Bronchial epithelial cell (primary cell): Measurements from ENCODE around the gene CFP. TPM values are rescaled to one million over a fixed set of nuclear protein-coding genes. Genes with fewer than 3 reads are reported as not detected.

ENCODE experiments used
- DNase-seq: peaks from one replicate; pipeline ENCODE4 v3.0.0-alpha.2; 2010; ENCODE audit warnings: low read depth
- FAIRE-seq: peaks from 2 replicates; lab custom pipeline; 2011; peaks lifted over from hg19 to GRCh38; lab: Jason Lieb, UNC
- H3K27me3 ChIP-seq: 2 replicates; pipeline ENCODE4 v1.5.1; 2011; ENCODE audit warnings: low read length; ENCODE audit not compliant: control insufficient read depth, insufficient read depth
- H3K36me3 ChIP-seq: 2 replicates; pipeline ENCODE4 v1.5.1; 2011; ENCODE audit warnings: low read length; ENCODE audit not compliant: control insufficient read depth, insufficient read depth
- H3K4me3 ChIP-seq: 2 replicates; pipeline ENCODE4 v1.5.1; 2011; ENCODE audit warnings: mild to moderate bottlenecking, low read depth, low read length, control low read depth
- total RNA-seq: library from RNA; depleted of rRNA; stranded (reverse); fragments of >200 nt; gene quantifications from 2 replicates; pipeline ENCODE4 v1.2.1, GENCODE V29; 2014
- TF ChIP-seq, protein P1 (sequence below): IDR thresholded peaks from 2 replicates; pipeline ENCODE4 v1.5.1; 2011; ENCODE audit warnings: mild to moderate bottlenecking, moderate library complexity, low read length, control low read depth, inconsistent platforms; ENCODE audit not compliant: insufficient read depth, severe bottlenecking

Gene CFP
- total RNA-seq, 1 donor from 2014 or later = 0.26 TPM

DNA sequence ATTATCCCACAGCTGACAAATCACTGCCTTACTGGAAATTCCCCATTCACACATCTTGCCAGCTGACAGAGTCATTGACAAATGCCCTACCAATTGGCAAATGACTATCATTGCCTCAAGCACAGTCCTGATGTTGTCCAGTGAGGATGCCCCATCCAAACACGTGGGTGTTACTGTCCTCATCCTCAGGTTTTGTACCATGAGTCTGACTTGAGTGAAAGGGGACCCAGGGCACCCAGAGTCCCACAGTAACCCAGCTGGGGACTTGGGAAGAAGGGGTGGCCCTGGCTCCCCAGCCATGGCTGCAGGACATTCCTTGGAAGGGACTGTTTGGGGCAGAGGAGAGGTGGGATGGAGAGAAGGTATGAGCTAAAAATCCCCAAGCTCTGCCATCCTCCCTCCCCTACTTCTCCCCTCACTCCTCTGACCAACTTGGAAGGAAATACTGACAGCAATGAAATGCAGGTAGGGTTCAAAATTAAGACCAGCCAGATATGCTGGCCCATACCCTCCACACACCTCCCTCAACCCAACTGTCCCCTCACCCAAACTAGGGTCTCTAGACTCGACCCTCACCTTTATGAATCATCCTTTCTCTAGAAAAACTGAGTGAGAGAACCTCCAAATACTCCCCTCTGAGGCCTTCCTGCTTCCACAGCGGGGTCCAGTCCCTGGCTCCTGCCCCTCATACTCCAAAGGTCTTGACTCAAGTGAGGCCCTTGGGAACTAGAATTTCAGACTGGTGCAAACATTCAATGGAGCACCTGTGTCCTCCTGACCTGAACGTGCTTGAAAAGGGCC lies 42.4 kb downstream of the CFP start:
- Histone ChIP-seq H3K27me3 (no peaks in the 10 kb centered on the region), H3K4me3 (no peak overlapping the region), H3K36me3 (no peaks in the 10 kb centered on the region)
- FAIRE-seq = no peak
- TF ChIP-seq, protein P1, sequence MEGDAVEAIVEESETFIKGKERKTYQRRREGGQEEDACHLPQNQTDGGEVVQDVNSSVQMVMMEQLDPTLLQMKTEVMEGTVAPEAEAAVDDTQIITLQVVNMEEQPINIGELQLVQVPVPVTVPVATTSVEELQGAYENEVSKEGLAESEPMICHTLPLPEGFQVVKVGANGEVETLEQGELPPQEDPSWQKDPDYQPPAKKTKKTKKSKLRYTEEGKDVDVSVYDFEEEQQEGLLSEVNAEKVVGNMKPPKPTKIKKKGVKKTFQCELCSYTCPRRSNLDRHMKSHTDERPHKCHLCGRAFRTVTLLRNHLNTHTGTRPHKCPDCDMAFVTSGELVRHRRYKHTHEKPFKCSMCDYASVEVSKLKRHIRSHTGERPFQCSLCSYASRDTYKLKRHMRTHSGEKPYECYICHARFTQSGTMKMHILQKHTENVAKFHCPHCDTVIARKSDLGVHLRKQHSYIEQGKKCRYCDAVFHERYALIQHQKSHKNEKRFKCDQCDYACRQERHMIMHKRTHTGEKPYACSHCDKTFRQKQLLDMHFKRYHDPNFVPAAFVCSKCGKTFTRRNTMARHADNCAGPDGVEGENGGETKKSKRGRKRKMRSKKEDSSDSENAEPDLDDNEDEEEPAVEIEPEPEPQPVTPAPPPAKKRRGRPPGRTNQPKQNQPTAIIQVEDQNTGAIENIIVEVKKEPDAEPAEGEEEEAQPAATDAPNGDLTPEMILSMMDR = no peak
- DNase-seq = peak; percentile 48

DNA sequence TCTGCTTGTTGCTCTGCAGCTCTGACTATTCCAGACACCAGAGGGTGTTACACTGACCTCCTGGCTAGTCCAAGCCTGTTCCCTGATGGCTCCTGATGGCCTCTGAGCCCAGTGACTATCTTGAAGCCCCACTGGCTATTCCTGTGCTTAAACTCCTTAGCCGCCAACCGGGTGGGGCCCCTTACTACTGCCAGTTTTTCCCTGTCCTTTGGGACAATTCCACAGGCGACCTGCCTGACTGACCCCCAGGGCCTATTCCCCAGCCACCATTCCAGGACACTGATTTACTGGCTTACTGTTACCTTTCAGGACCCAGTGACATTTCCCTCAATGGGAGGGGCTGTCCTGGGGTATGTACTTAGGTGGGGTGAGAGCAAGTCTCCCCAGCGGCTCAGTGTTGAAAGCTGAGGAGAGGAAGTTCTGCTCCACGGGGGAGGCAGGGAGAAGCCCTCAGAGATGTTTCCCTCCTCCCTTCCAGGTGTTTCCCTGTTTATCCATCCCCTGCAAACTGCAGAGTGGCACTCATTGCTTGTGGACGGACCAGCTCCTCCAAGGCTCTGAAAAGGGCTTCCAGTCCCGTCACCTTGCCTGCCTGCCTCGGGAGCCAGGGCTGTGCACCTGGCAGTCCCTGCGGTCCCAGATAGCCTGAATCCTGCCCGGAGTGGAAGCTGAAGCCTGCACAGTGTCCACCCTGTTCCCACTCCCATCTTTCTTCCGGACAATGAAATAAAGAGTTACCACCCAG lies 43.5 kb downstream of the CFP start:
- Histone ChIP-seq H3K4me3 (no peak overlapping the region), H3K27me3 (no peaks in the 10 kb centered on the region), H3K36me3 (no peaks in the 10 kb centered on the region)
- FAIRE-seq = no peak
- TF ChIP-seq, protein P1 = no peak
- no peak for DNase-seq

DNA sequence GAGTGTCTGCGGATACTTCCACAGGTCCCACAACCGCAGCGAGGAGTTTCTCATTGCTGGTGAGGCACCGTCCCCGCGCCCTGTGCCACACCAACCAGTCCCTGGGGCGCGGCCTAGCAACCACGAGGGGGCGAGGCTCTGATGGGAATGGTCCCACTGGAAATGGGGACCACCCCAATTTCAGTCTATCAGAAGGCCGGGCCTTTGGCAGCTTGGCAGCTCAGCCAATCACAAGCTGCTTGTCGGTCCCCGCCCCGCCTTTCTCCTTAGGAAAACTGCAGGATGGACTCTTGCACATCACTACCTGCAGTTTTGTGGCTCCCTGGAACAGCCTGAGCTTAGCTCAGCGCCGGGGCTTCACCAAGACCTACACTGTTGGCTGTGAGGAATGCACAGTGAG lies 44.5 kb downstream of the CFP start:
- Histone ChIP-seq H3K27me3 (no peaks in the 10 kb centered on the region), H3K4me3 (no peak overlapping the region), H3K36me3 (no peaks in the 10 kb centered on the region)
- TF ChIP-seq, protein P1 = no peak
- DNase-seq (no peak), FAIRE-seq (no peak)

DNA sequence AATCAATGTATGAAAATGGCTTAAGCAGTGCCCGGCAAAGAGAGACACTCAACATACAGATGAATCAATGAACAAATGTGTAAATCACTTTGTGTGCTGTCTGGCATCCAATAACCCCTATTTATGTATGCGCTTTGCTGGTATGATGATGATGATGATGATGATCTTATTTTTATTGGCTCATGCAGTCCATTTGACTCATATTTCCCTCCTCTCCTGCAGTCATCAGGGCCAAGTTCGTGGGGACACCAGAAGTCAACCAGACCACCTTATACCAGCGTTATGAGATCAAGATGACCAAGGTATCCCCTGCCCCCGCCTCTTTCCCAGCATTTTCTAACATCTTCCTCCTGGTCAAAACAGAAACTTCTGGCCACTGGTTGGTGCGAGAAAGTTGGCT lies 45.0 kb downstream of the CFP start:
- TF ChIP-seq, protein P1 = no peak
- Histone ChIP-seq H3K36me3 (no peaks in the 10 kb centered on the region), H3K27me3 (no peaks in the 10 kb centered on the region), H3K4me3 (no peak overlapping the region)
- DNase-seq = no peak
- FAIRE-seq = no peak

DNA sequence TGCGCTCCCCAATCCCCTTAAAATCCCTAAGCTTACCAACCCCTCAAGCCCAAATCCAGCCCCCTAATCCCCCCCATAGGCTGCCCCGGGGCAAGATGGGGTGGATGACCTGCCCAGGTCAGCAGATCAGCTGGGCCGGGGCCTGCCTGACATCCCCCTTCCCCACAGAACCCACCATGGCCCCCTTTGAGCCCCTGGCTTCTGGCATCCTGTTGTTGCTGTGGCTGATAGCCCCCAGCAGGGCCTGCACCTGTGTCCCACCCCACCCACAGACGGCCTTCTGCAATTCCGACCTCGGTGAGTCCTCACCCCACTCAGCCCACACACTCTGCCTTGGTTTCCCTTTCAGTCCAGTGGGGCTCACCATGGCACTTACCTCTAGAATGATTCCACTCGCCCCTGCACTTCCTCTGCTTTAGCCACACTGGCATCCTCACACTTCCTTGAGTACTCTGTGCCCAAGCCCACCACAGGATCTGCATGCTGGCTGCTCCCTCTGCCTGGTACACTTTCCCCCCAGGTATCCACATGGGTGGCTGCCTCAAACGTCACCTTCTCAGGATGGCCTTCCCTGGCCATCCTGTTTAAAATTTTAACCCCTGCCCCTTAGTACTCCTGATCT lies 46.4 kb downstream of the CFP start:
- peak overlapping the region; percentile 53 for H3K4me3 ChIP-seq

More for the DNA sequence above, 46.4 kb downstream of the CFP start:
- FAIRE-seq = no peak
- no peak for DNase-seq
- TF ChIP-seq, protein P1 = no peak
- no peaks in the 10 kb centered on the region for H3K36me3 ChIP-seq
- no peaks in the 10 kb centered on the region for H3K27me3 ChIP-seq
